ENCODE data around the gene HADHB.
A peak's percentile ranks its signal among the peaks of the same experiment; 100 is the strongest.
"Not testable (repeated sequence)": the region's sequence is repeated elsewhere in the genome, so short reads cannot be mapped to it uniquely, and the experiment has no call there.

The HADHB gene

GRCh38 chr2:26297061-26297460 is 52.3 kb downstream of the HADHB start:
- no peak for DNase-seq (ENCODE audit: low read depth in 2 of 2)

- DNase-seq (ENCODE audit: low read depth in 2 of 2) = no peak
These were observed 53.5 kb downstream of the HADHB start for GRCh38 chr2:26298286-26298637.

- peak; percentile 5 to 19 for DNase-seq (ENCODE audit: low read depth in 2 of 2)
These were observed 54.1 kb downstream of the HADHB start for GRCh38 chr2:26298638-26299393.

GRCh38 chr2:26299471-26300101 is 54.8 kb downstream of the HADHB start:
- no peak for DNase-seq (ENCODE audit: low read depth in 2 of 2)

- DNase-seq (ENCODE audit: low read depth in 2 of 2) = no peak
These were observed 55.6 kb downstream of the HADHB start for GRCh38 chr2:26300234-26300925.

- DNase-seq (ENCODE audit: low read depth in 2 of 2) = no peak
These were observed 58.1 kb downstream of the HADHB start for GRCh38 chr2:26302846-26303245.

GRCh38 chr2:26305094-26305493 is 60.4 kb downstream of the HADHB start:
- not testable (repeated sequence) for DNase-seq (ENCODE audit: low read depth in 2 of 2)

- DNase-seq (ENCODE audit: low read depth in 2 of 2) = no peak
These were observed 60.8 kb downstream of the HADHB start for GRCh38 chr2:26305540-26305939.

- no peak for DNase-seq (ENCODE audit: low read depth in 2 of 2)
These were observed 65.2 kb downstream of the HADHB start for GRCh38 chr2:26309921-26310320.

- no peak for DNase-seq (ENCODE audit: low read depth in 2 of 2)
These were observed 67.7 kb downstream of the HADHB start for GRCh38 chr2:26312471-26312870.

GRCh38 chr2:26313446-26313845 is 68.7 kb downstream of the HADHB start:
- no peak for DNase-seq (ENCODE audit: low read depth in 2 of 2)

- no peak for DNase-seq (ENCODE audit: low read depth in 2 of 2)
These were observed 69.5 kb downstream of the HADHB start for GRCh38 chr2:26314243-26314642.

- no peak for DNase-seq (ENCODE audit: low read depth in 2 of 2)
These were observed 71.3 kb downstream of the HADHB start for GRCh38 chr2:26316041-26316440.

- no peak for DNase-seq (ENCODE audit: low read depth in 2 of 2)
These were observed 72.1 kb downstream of the HADHB start for GRCh38 chr2:26316845-26317244.

GRCh38 chr2:26317377-26318105 is 72.8 kb downstream of the HADHB start:
- DNase-seq (ENCODE audit: low read depth in 2 of 2) = no peak

- no peak for DNase-seq (ENCODE audit: low read depth in 2 of 2)
These were observed 74.2 kb downstream of the HADHB start for GRCh38 chr2:26318950-26319349.

GRCh38 chr2:26324479-26324878 is 79.7 kb downstream of the HADHB start:
- DNase-seq (ENCODE audit: low read depth in 2 of 2) = not testable (repeated sequence)

GRCh38 chr2:26324903-26325302 is 80.2 kb downstream of the HADHB start:
- DNase-seq (ENCODE audit: low read depth in 2 of 2) = no peak

GRCh38 chr2:26325851-26326250 is 81.1 kb downstream of the HADHB start:
- no peak for DNase-seq (ENCODE audit: low read depth in 2 of 2)

- DNase-seq (ENCODE audit: low read depth in 2 of 2) = no peak
These were observed 81.8 kb downstream of the HADHB start for GRCh38 chr2:26326514-26326913.

GRCh38 chr2:26327291-26328272 is 82.8 kb downstream of the HADHB start:
- no peak for DNase-seq (ENCODE audit: low read depth in 2 of 2)
